RWPE2 (cell line): ENCODE results near the gene CTDSP2.

Experiments used
- ATAC-seq: fragments of 200-7000 bp; cut with Tn5 transposase; 3 replicates; pipeline ENCODE4 v1.9.1; 2021; ENCODE audit warnings: low read depth
- DNase-seq: peaks from one replicate; pipeline ENCODE4 v3.0.0-alpha.2; 2020; ENCODE audit warnings: low spot score
- H3K27ac ChIP-seq: fragments of 450-650 bp; 2 replicates; pipeline ENCODE4 v1.5.1; 2017; ENCODE audit warnings: mild to moderate bottlenecking; ENCODE audit not compliant: poor library complexity, severe bottlenecking
- H3K27me3 ChIP-seq: fragments of 250-450 bp; sonication (Bioruptor Pico); 2 replicates; pipeline ENCODE4 v1.5.1; 2021; ENCODE audit warnings: mild to moderate bottlenecking, moderate library complexity; ENCODE audit not compliant: insufficient read depth, poor library complexity, severe bottlenecking
- H3K36me3 ChIP-seq: fragments of 250-450 bp; sonication (Bioruptor Pico); 2 replicates; pipeline ENCODE4 v1.5.1; 2020; ENCODE audit warnings: low read depth, mild to moderate bottlenecking, moderate library complexity
- H3K4me1 ChIP-seq: fragments of 250-450 bp; sonication (Bioruptor Pico); 2 replicates; pipeline ENCODE4 v1.5.1; 2021; ENCODE audit warnings: mild to moderate bottlenecking, moderate library complexity; ENCODE audit not compliant: insufficient read depth, poor library complexity, severe bottlenecking
- H3K4me3 ChIP-seq: fragments of 250-450 bp; sonication (Bioruptor Pico); 2 replicates; pipeline ENCODE4 v1.5.1; 2021; ENCODE audit warnings: mild to moderate bottlenecking, moderate library complexity; ENCODE audit not compliant: severe bottlenecking
- H3K9me3 ChIP-seq: fragments of 250-450 bp; sonication (Bioruptor Pico); 2 replicates; pipeline ENCODE4 v1.5.1; 2021; ENCODE audit warnings: mild to moderate bottlenecking, moderate library complexity; ENCODE audit not compliant: severe bottlenecking
- CTCF ChIP-seq: fragments of 450-650 bp; IDR thresholded peaks from one replicate; pipeline ENCODE4 v1.5.1; 2017; ENCODE audit warnings: mild to moderate bottlenecking, moderate library complexity; ENCODE audit not compliant: poor library complexity, severe bottlenecking

CTDSP2 gene

GRCh38 chr12:57834086-57834876, 12.2 kb downstream of the CTDSP2 start:
- H3K4me1 ChIP-seq = peaks cover 31% of the 10 kb centered on the region

DNA sequence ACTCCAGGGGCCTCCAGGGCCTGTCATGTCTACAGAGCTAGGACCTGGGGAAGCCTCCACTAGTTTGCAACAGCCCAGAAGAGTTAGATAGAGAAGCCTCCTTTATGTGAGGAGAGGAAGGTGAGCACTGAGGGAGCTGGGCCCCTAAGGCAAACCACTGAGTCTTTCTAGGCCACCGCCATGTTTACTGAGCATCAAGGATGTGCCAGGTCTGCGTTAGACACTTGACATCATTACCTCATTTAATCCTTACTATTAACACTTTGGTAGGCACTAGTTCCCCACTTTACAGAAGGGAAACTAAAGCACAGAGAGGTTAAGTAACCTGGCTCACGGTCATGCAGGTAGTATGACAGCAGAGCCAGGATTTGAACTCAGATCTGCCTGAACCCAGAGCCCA, 12.9 kb downstream of the CTDSP2 start:
- ATAC-seq (no peak), DNase-seq (no peak)
- H3K36me3 ChIP-seq = peaks cover 13% of the 10 kb centered on the region
- H3K27me3 ChIP-seq = no peaks in the 10 kb centered on the region
- TF ChIP-seq CTCF = no peak
- no peaks in the 10 kb centered on the region for H3K9me3 ChIP-seq
- peaks cover 31% of the 10 kb centered on the region for H3K4me1 ChIP-seq
- no peak overlapping the region for H3K4me3 ChIP-seq
- no peak overlapping the region for H3K27ac ChIP-seq

More at GRCh38 chr12:57834086-57834876, 12.2 kb downstream of the CTDSP2 start:
- H3K27me3 ChIP-seq = no peaks in the 10 kb centered on the region
- no peak overlapping the region for H3K4me3 ChIP-seq
- H3K9me3 ChIP-seq = no peaks in the 10 kb centered on the region
- TF ChIP-seq CTCF = no peak
- H3K27ac ChIP-seq = no peak overlapping the region
- ATAC-seq (no peak), DNase-seq (no peak)
- peaks cover 7% of the 10 kb centered on the region for H3K36me3 ChIP-seq

- no peak overlapping the region for H3K27ac ChIP-seq
- no peak for ATAC-seq
- peaks cover 24% of the 10 kb centered on the region for H3K4me1 ChIP-seq
Observed at GRCh38 chr12:57832966-57833365, 13.6 kb downstream of the CTDSP2 start.

GRCh38 chr12:57830393-57830792, 16.1 kb downstream of the CTDSP2 start:
- TF ChIP-seq CTCF = no peak
- H3K4me3 ChIP-seq = no peak overlapping the region

More at GRCh38 chr12:57832966-57833365, 13.6 kb downstream of the CTDSP2 start:
- no peak for DNase-seq
- Histone ChIP-seq H3K36me3 (peaks cover 20% of the 10 kb centered on the region), H3K27me3 (no peaks in the 10 kb centered on the region), H3K4me3 (no peak overlapping the region), H3K9me3 (no peaks in the 10 kb centered on the region)
- no peak for TF ChIP-seq CTCF

DNA sequence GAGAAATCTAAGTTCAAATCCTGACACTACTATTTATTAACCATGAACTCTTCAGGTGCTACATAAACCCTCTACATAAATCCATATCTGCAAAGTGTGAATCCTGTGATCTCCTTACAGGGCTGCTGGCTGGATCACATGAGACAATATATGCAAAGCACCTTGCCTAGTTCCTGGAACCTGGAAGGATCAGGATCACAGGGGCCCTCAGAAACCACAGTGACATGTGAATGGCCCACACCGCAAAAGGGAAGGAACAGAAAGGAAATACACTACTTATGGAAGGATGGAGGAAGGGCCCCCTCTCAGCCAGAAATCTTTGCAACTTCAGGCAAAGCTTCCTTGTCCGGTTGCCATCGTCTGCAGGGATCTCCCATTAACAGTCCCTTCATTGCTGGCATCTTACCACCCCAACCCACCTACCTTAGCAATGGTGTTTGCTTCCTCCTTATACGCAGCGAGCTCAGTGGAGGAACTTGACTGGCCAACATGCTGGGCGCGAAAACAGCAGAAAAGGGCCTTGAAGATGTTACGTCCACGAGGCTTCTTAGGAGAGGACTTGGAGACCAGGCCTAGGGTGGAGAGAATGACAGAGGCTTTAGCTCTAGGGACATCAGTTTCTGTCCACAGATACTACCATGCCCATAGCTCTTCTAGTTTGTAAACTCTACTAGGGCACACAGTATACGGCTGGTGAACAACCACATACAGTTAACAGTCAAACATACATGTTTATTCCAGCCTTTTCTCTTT, 17.3 kb downstream of the CTDSP2 start:
- Histone ChIP-seq H3K4me3 (no peak overlapping the region), H3K27me3 (no peaks in the 10 kb centered on the region), H3K27ac (no peak overlapping the region), H3K36me3 (peaks cover 55% of the 10 kb centered on the region), H3K4me1 (no peaks in the 10 kb centered on the region), H3K9me3 (no peaks in the 10 kb centered on the region)
- no peak for TF ChIP-seq CTCF
- no peak for DNase-seq
- no peak for ATAC-seq

More at GRCh38 chr12:57830393-57830792, 16.1 kb downstream of the CTDSP2 start:
- Histone ChIP-seq H3K4me1 (no peaks in the 10 kb centered on the region), H3K9me3 (no peaks in the 10 kb centered on the region), H3K27ac (no peak overlapping the region), H3K27me3 (no peaks in the 10 kb centered on the region), H3K36me3 (peaks cover 46% of the 10 kb centered on the region)
- ATAC-seq (no peak), DNase-seq (no peak)
